ENCODE data around the gene ENTPD6. TPM values are rescaled to one million over a fixed set of nuclear protein-coding genes. Genes with fewer than 3 reads are reported as not detected.
"Not testable (repeated sequence)": the region's sequence is repeated elsewhere in the genome, so short reads cannot be mapped to it uniquely, and the experiment has no call there.

ENTPD6 gene
- total and polyA plus RNA-seq, 2 experiments from 2014 or later: 32.9 to 50.4 TPM

- Histone ChIP-seq H4K20me1 (ENCODE audit: insufficient read depth) (no peaks in the 10 kb centered on the region), H3K9me2 (ENCODE audit: insufficient read depth) (no peaks in the 10 kb centered on the region), H3K4me1 (ENCODE audit: insufficient read depth) (no peaks in the 10 kb centered on the region), H2AFZ (no peak overlapping the region), H3K27me3 (replicated peaks; ENCODE audit: insufficient read depth) (peaks cover 34% of the 10 kb centered on the region), H3K9ac (no peak overlapping the region), H3K36me3 (ENCODE audit: low read depth) (no peaks in the 10 kb centered on the region), H3K27ac (no peak overlapping the region), H3K9me3 (ENCODE audit: low read depth) (no peaks in the 10 kb centered on the region), H3K4me3 (no peak overlapping the region), H3K79me2 (ENCODE audit: insufficient read depth) (no peaks in the 10 kb centered on the region), H3K4me2 (ENCODE audit: unreplicated experiment) (no peak overlapping the region), H3F3A (ENCODE audit: insufficient read depth) (no peaks in the 10 kb centered on the region)
- TF ChIP-seq EZH2phosphoT487 (IDR thresholded peaks at IDR 0.05; ENCODE audit: insufficient read depth, low read depth): no peak
- no peak for TF ChIP-seq EZH2 (IDR thresholded peaks at IDR 0.05; ENCODE audit: insufficient read depth, poor library complexity, severe bottlenecking)
- in situ Hi-C loops (cut with MboI): no loop called here
- no peak for DNase-seq
- WGBS, 2 experiments (ENCODE audit: low coverage in 1 of 2, low lambda C conversion rate in 2 of 2, missing lambda C conversion rate in 2 of 2): 4 to 10% methylated on average over 3 of the region's 3 CpGs
These were observed 34.6 kb upstream of the ENTPD6 start for GRCh38 chr20:25160897-25161296.

GRCh38 chr20:25165128-25165527 is 30.4 kb upstream of the ENTPD6 start:
- H2AFZ ChIP-seq: no peak overlapping the region
- no peak overlapping the region for H3K4me3 ChIP-seq
- no peaks in the 10 kb centered on the region for H3K36me3 ChIP-seq (ENCODE audit: low read depth)
- H3F3A ChIP-seq (ENCODE audit: insufficient read depth): no peaks in the 10 kb centered on the region
- H3K4me1 ChIP-seq (ENCODE audit: insufficient read depth): no peaks in the 10 kb centered on the region
- H3K9ac ChIP-seq: no peak overlapping the region
- H4K20me1 ChIP-seq (ENCODE audit: insufficient read depth): no peaks in the 10 kb centered on the region
- peaks cover 58% of the 10 kb centered on the region for H3K27me3 ChIP-seq (replicated peaks; ENCODE audit: insufficient read depth)
- H3K4me2 ChIP-seq (ENCODE audit: unreplicated experiment): no peak overlapping the region
- no peak for TF ChIP-seq EZH2 (IDR thresholded peaks at IDR 0.05; ENCODE audit: insufficient read depth, poor library complexity, severe bottlenecking)
- no peak for TF ChIP-seq EZH2phosphoT487 (IDR thresholded peaks at IDR 0.05; ENCODE audit: insufficient read depth, low read depth)
- no peak for DNase-seq
- no peak overlapping the region for H3K27ac ChIP-seq
- H3K79me2 ChIP-seq (ENCODE audit: insufficient read depth): no peaks in the 10 kb centered on the region
- no peaks in the 10 kb centered on the region for H3K9me3 ChIP-seq (ENCODE audit: low read depth)
- in situ Hi-C loops (cut with MboI): no loop called here
- no peaks in the 10 kb centered on the region for H3K9me2 ChIP-seq (ENCODE audit: insufficient read depth)

GRCh38 chr20:25166105-25166782 is 29.3 kb upstream of the ENTPD6 start:
- H3K79me2 ChIP-seq (ENCODE audit: insufficient read depth); H3K9me3 ChIP-seq (ENCODE audit: low read depth); H3F3A ChIP-seq (ENCODE audit: insufficient read depth); H3K4me1 ChIP-seq (ENCODE audit: insufficient read depth); H3K4me2 ChIP-seq (ENCODE audit: unreplicated experiment); H3K4me3 ChIP-seq; H4K20me1 ChIP-seq (ENCODE audit: insufficient read depth); in situ Hi-C loops (cut with MboI); DNase-seq; H3K27ac ChIP-seq; H2AFZ ChIP-seq; H3K36me3 ChIP-seq (ENCODE audit: low read depth); H3K9me2 ChIP-seq (ENCODE audit: insufficient read depth); H3K9ac ChIP-seq: not testable (repeated sequence)
- peaks cover 52% of the 10 kb centered on the region for H3K27me3 ChIP-seq (replicated peaks; ENCODE audit: insufficient read depth)
- 21 to 29% methylated on average over 2 of the region's 2 CpGs for WGBS, 2 experiments (ENCODE audit: low coverage in 1 of 2, low lambda C conversion rate in 2 of 2, missing lambda C conversion rate in 2 of 2)

GRCh38 chr20:25173321-25173720 is 22.2 kb upstream of the ENTPD6 start:
- Histone ChIP-seq H3K79me2 (ENCODE audit: insufficient read depth) (no peaks in the 10 kb centered on the region), H3K9me2 (ENCODE audit: insufficient read depth) (no peaks in the 10 kb centered on the region), H3F3A (ENCODE audit: insufficient read depth) (no peaks in the 10 kb centered on the region), H4K20me1 (ENCODE audit: insufficient read depth) (no peaks in the 10 kb centered on the region), H3K4me3 (no peak overlapping the region), H3K4me2 (ENCODE audit: unreplicated experiment) (no peak overlapping the region), H2AFZ (no peak overlapping the region), H3K27me3 (replicated peaks; ENCODE audit: insufficient read depth) (peaks cover 11% of the 10 kb centered on the region; the same call in 1 of the 2 replicates), H3K4me1 (ENCODE audit: insufficient read depth) (0 out of 2 replicates have a peak, but pooled peaks cover 5% of the 10 kb centered on the region), H3K9ac (no peak overlapping the region), H3K36me3 (ENCODE audit: low read depth) (no peaks in the 10 kb centered on the region), H3K27ac (no peak overlapping the region), H3K9me3 (ENCODE audit: low read depth) (no peaks in the 10 kb centered on the region)
- no peak for DNase-seq
- TF ChIP-seq EZH2 (IDR thresholded peaks at IDR 0.05; ENCODE audit: insufficient read depth, poor library complexity, severe bottlenecking) (no peak), EZH2phosphoT487 (IDR thresholded peaks at IDR 0.05; ENCODE audit: insufficient read depth, low read depth) (no peak)
- WGBS, 2 experiments (ENCODE audit: low coverage in 1 of 2, low lambda C conversion rate in 2 of 2, missing lambda C conversion rate in 2 of 2): 23 to 39% methylated on average over 2 of the region's 2 CpGs
- in situ Hi-C loops (cut with MboI): loop anchor here (10.0 kb wide), 2 partner anchors 109 to 179 kb away; partner anchors contain the start of gene APMAP

GRCh38 chr20:25173886-25174308 is 21.6 kb upstream of the ENTPD6 start:
- peaks cover 10% of the 10 kb centered on the region for H3K4me1 ChIP-seq (ENCODE audit: insufficient read depth)
- H3K9me2 ChIP-seq (ENCODE audit: insufficient read depth): no peaks in the 10 kb centered on the region
- no peaks in the 10 kb centered on the region for H3K9me3 ChIP-seq (ENCODE audit: low read depth)
- H3K79me2 ChIP-seq (ENCODE audit: insufficient read depth): no peaks in the 10 kb centered on the region
- TF ChIP-seq EZH2 (IDR thresholded peaks at IDR 0.05; ENCODE audit: insufficient read depth, poor library complexity, severe bottlenecking) (no peak), EZH2phosphoT487 (IDR thresholded peaks at IDR 0.05; ENCODE audit: insufficient read depth, low read depth) (no peak)
- in situ Hi-C loops (cut with MboI): loop anchor here (10.0 kb wide), 2 partner anchors 109 to 179 kb away; partner anchors contain the start of gene APMAP
- no peaks in the 10 kb centered on the region for H3K36me3 ChIP-seq (ENCODE audit: low read depth)
- no peak overlapping the region for H3K9ac ChIP-seq
- H2AFZ ChIP-seq: no peak overlapping the region
- no peak for DNase-seq
- H3K4me3 ChIP-seq: no peak overlapping the region
- no peak overlapping the region for H3K27ac ChIP-seq
- H3K27me3 ChIP-seq (replicated peaks; ENCODE audit: insufficient read depth): peaks cover 7% of the 10 kb centered on the region; the same call in 1 of the 2 replicates
- no peak overlapping the region for H3K4me2 ChIP-seq (ENCODE audit: unreplicated experiment)
- no peaks in the 10 kb centered on the region for H3F3A ChIP-seq (ENCODE audit: insufficient read depth)
- H4K20me1 ChIP-seq (ENCODE audit: insufficient read depth): no peaks in the 10 kb centered on the region
